Progenitor cell of endocrine pancreas (in vitro differentiated cells): ENCODE measurements around the gene KLRB1. TPM values are rescaled to one million over a fixed set of nuclear protein-coding genes. Genes with fewer than 3 reads are reported as not detected.
"Not testable (repeated sequence)": the region's sequence is repeated elsewhere in the genome, so short reads cannot be mapped to it uniquely, and the experiment has no call there.

ENCODE experiments used
- DNase-seq: peaks from one replicate; pipeline ENCODE4 v3.0.0; 2021; ENCODE audit warnings: low spot score; ENCODE audit not compliant: unreplicated experiment
- H3K27ac Mint-ChIP-seq: 2 replicates; pipeline ENCODE4 v1.8.0; 2021; ENCODE audit warnings: mild to moderate bottlenecking, moderate library complexity, mixed read lengths
- H3K27me3 Mint-ChIP-seq: 2 replicates; pipeline ENCODE4 v1.8.0; 2021; ENCODE audit warnings: mixed read lengths
- H3K36me3 Mint-ChIP-seq: 2 replicates; pipeline ENCODE4 v1.8.0; 2022; ENCODE audit warnings: mixed read lengths; ENCODE audit not compliant: insufficient read depth
- H3K4me1 Mint-ChIP-seq: 2 replicates; pipeline ENCODE4 v1.8.0; 2021; ENCODE audit warnings: low read depth, mixed read lengths
- H3K4me3 Mint-ChIP-seq: 2 replicates; pipeline ENCODE4 v1.8.0; 2021; ENCODE audit warnings: low read depth, mild to moderate bottlenecking, moderate library complexity, mixed read lengths
- H3K9me3 Mint-ChIP-seq: 2 replicates; pipeline ENCODE4 v1.8.0; 2021; ENCODE audit warnings: low read depth, mixed read lengths
- CTCF ChIP-seq: fragments of 200-600 bp; sonication (generic); IDR thresholded peaks from one replicate; pipeline ENCODE4 v1.5.0; 2021; ENCODE audit warnings: antibody characterized with exemption, mild to moderate bottlenecking; ENCODE audit not compliant: unreplicated experiment
- total RNA-seq: library from RNA; stranded (reverse); gene quantifications from 2 replicates; pipeline ENCODE4 v1.2.1, GENCODE V29; 2021

KLRB1 gene
- total RNA-seq, 1 donor from 2014 or later = not detected

GRCh38 chr12:9587987-9588600 is 19.6 kb downstream of the KLRB1 start:
- Mint-ChIP-seq H3K27ac (no peak overlapping the region), H3K36me3 (no peaks in the 10 kb centered on the region), H3K27me3 (no peaks in the 10 kb centered on the region), H3K9me3 (no peaks in the 10 kb centered on the region), H3K4me3 (no peak overlapping the region), H3K4me1 (no peaks in the 10 kb centered on the region)
- no peak for TF ChIP-seq CTCF
- DNase-seq = no peak

GRCh38 chr12:9577729-9578128 is 30.0 kb downstream of the KLRB1 start:
- not testable (repeated sequence) for DNase-seq, H3K4me3 Mint-ChIP-seq, H3K9me3 Mint-ChIP-seq, H3K36me3 Mint-ChIP-seq, H3K27me3 Mint-ChIP-seq, H3K27ac Mint-ChIP-seq, H3K4me1 Mint-ChIP-seq

DNA sequence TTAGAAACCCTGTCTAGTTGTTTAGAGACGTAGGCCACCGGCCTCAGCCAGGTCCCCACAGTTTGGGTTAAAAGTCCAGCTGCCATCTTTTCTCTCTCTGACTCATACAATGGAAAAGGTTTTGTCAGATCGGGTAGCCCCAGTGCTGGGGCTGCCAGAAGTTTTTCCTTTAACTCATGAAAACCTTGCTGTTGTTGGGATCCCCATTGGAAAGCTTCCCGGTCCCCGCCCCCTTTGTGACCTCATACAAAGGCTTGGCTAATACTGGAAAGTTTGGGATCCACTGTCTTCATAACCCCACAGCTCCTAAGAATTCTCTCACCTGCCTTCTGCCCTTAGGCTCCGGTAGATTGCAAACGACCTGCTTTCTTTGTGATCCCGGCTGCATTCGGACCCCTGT is 40.6 kb downstream of the KLRB1 start:
- H3K4me1 Mint-ChIP-seq, H3K9me3 Mint-ChIP-seq, DNase-seq: not testable (repeated sequence)

DNA sequence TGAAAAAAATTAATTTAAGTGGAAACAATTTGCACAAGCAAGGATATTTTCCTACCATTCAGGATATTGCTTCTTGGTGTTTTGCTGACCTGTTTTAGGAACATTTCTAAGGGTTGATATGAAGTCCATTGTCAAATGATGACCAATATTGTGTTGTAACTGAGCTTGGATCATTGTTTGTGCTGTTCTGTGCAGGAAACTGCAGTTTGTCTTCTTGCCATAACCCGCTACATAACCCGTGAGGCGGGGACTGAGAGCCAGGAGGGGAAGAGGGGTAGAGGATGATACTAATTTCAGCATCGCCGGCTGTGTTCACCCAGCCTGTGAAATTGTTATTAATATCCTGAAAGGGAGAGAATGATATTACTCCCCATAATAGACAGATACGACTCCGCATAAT is 41.6 kb downstream of the KLRB1 start:
- H3K27ac Mint-ChIP-seq, H3K9me3 Mint-ChIP-seq, H3K4me3 Mint-ChIP-seq, H3K27me3 Mint-ChIP-seq, H3K36me3 Mint-ChIP-seq, DNase-seq, H3K4me1 Mint-ChIP-seq: not testable (repeated sequence)

More for the DNA sequence above, 40.6 kb downstream of the KLRB1 start:
- H3K4me3 Mint-ChIP-seq, H3K36me3 Mint-ChIP-seq, H3K27ac Mint-ChIP-seq, H3K27me3 Mint-ChIP-seq: not testable (repeated sequence)

GRCh38 chr12:9564418-9564817 is 43.3 kb downstream of the KLRB1 start:
- not testable (repeated sequence) for H3K4me1 Mint-ChIP-seq, H3K36me3 Mint-ChIP-seq, H3K9me3 Mint-ChIP-seq, H3K27ac Mint-ChIP-seq, DNase-seq, H3K27me3 Mint-ChIP-seq, H3K4me3 Mint-ChIP-seq

DNA sequence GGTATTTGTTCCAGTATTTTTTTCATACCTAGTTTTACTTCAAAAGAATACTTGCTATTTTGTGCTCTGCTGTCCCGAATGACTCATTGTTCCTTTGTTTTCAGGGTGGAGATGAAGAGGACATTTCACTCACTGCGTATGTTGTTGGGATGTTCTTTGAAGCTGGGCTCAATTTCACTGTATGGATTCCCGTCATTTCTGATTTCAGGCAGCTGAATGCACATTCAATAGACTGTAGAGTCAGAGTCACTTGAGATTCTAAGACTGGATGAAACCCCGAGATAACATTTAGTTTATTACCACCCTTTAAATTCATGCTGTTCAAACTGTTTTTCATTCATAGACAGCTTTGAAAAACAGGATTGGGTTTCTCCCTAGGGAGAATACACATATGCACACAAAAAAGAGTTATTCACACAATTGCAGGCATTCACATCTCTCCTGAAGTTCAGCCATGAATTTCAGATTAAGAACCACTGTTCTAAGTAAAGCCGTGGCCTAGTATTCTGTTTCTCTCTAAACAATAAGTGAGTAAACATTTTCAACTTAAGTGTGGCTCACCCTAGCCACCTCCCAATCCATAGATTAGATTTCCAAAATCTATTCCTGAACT is 44.8 kb downstream of the KLRB1 start:
- H3K9me3 Mint-ChIP-seq, H3K27me3 Mint-ChIP-seq, H3K4me3 Mint-ChIP-seq, H3K36me3 Mint-ChIP-seq, DNase-seq, H3K4me1 Mint-ChIP-seq, H3K27ac Mint-ChIP-seq: not testable (repeated sequence)

DNA sequence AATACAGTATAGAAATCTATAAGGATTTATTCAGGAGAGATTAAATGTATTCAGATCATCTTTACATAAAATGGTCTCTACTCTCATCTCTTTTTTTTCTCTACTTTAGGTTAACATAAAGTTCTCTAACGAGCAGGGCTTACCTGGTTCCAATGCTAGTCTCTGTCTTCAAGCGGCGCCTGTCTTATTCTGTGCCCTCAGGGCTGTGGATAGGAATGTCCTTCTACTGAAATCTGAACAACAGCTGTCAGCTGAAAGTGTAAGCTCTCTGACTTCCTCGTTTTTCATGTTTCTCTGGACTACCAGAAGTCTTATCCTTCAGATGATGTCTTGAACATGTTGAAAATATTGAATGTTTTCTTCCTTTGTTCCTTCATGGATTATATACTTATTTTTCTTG is 62.2 kb downstream of the KLRB1 start:
- DNase-seq, H3K36me3 Mint-ChIP-seq, H3K27me3 Mint-ChIP-seq, H3K4me3 Mint-ChIP-seq, H3K9me3 Mint-ChIP-seq, H3K4me1 Mint-ChIP-seq, H3K27ac Mint-ChIP-seq: not testable (repeated sequence)

Other genes with a start within 250 kb of the KLRB1 start
- 23.5 and 31.0 TPM in 2 replicates for gene CLEC2D, start 61.8 kb upstream of the KLRB1 start, total RNA-seq
- not detected in 2 replicates for gene CLECL1, start 125.2 kb upstream of the KLRB1 start, total RNA-seq
- not detected in 2 replicates for gene CD69, start 153.0 kb upstream of the KLRB1 start, total RNA-seq
- not detected in 2 replicates for gene KLRF1, start 219.6 kb upstream of the KLRB1 start, total RNA-seq